Stimulated activated CD4-positive, alpha-beta T cell treated with anti-CD3 and anti-CD28 coated beads, TNF-alpha, amount 100 ng/mL, for 1 hour (primary cell): ENCODE measurements around the gene THTPA.
A peak's percentile ranks its signal among the peaks of the same experiment; 100 is the strongest.

Experiments
- DNase-seq, 3 donors: peaks; one replicate each; pipeline ENCODE4 v3.0.0-alpha.2; 2020; ENCODE audit warnings: low read depth in 3 of 3, low spot score in 1 of 3

THTPA gene

GRCh38 chr14:23550812-23551265, 5.2 kb upstream of the THTPA start:
- DNase-seq = no peak

DNA sequence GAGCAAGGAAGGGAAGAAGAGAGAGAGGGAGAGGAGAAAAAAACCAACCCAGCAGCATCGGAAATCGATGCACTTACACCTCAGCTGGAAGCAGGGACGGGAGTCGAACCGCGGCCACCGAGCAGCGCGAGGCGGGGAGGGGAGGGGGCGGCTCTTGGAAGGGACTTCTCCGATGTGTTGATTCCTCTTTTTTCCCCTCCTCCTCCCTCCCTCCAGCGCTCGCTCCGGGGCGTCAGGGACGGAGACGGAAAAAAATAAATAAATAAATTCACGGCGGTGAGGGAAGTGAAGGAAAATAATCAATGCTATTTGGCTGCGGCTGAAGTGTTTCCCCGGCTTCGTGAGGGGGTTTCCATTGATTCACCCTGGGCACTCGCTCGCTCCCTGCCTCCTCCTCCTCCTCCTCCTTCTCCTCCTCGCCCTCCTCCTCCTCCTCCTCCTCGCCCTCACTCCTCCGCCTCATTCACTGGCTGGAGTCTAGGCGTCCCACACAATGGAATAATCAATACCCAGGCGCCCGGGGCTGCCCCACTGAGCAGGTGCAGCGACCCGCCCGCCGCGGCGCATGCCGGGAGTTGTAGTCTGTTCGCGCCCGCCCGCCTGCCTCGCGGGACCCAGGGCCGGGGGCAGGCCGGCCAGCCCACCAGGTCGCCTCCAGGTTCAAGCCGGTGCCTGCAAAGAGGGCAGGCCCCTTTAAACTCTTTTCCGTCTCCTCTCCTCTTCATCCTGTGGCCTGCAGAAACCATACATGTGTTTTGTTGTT, 4.6 kb upstream of the THTPA start, which contains the start of gene ZFHX2:
TSS of gene ZFHX2 (minus strand) at position 500 of the 763 bp plus-strand sequence. CDS start 16,440 bp downstream, outside the sequence.
- peak; percentile 46 to 74 (median 50) for DNase-seq

DNA sequence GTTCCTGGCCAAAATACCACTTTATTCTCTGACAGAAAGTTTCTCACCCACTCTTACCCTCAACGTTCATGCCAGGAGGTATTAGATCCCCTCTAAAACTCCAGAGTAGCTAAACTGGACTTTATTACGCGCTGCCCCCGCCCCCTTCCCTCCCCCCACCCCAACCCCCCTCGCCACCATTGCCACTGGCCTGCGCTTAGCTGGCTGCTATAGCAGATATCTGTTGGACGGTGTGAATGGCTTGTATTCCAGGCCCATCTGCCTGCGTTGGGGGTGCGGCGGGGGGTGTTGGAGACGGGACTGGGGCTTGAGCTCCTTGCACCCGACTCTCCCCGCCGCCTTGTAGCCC, 564 bp upstream of the THTPA start:
- DNase-seq = no peak

GRCh38 chr14:23556700-23557440, 799 bp downstream of the THTPA start:
- DNase-seq = no peak

GRCh38 chr14:23557521-23557920, 1.4 kb downstream of the THTPA start:
- no peak for DNase-seq

DNA sequence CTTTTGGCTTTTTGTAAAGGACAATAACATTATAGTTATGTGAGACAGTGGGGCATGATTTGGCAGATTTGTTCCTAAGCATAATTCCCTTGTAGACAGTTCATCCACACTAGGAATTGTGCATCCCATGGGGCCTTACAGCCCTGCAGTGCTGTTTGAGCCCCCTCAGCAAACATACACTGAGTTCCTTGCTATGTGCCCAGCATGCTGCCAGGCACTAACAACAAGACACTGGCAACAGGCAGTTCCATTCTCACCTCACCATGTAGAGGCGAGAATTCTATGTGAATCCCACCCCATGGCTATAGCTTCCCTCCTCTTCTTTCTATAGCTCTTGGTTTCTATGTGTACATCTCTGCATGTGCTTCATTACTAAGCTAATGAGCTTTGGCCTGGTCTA, 1.9 kb downstream of the THTPA start:
- DNase-seq = no peak

DNA sequence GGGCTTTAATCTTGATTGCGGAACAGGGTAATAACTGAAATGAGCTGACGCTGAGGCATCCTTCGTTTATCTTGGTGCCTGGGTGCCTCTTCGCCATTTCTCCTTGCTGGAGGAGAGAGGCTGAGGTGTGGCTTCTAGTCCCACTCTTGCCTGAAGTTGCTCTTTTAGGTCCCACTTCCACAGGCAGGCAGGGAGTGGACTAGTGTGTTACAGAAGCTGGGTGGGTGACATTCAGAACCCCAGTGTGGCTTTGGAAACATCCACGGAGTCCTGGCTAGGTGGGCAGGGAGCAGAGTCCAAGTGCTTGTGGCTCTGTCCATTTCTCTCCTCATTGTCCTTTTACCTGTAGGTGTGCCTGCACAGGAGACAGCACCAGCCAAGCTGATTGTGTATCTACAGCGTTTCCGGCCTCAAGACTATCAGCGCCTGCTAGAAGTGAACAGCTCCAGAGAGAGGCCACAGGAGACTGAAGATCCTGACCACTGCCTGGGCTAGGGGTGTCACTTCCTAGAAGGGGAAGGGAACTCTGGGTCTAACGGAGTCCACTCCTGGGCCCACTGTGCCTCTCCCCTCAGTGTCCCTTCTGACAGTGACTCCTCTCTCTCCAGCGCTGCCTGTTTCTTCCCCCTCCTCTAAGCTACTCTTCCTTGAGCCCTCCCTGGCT, 2.4 kb downstream of the THTPA start:
- no peak for DNase-seq

DNA sequence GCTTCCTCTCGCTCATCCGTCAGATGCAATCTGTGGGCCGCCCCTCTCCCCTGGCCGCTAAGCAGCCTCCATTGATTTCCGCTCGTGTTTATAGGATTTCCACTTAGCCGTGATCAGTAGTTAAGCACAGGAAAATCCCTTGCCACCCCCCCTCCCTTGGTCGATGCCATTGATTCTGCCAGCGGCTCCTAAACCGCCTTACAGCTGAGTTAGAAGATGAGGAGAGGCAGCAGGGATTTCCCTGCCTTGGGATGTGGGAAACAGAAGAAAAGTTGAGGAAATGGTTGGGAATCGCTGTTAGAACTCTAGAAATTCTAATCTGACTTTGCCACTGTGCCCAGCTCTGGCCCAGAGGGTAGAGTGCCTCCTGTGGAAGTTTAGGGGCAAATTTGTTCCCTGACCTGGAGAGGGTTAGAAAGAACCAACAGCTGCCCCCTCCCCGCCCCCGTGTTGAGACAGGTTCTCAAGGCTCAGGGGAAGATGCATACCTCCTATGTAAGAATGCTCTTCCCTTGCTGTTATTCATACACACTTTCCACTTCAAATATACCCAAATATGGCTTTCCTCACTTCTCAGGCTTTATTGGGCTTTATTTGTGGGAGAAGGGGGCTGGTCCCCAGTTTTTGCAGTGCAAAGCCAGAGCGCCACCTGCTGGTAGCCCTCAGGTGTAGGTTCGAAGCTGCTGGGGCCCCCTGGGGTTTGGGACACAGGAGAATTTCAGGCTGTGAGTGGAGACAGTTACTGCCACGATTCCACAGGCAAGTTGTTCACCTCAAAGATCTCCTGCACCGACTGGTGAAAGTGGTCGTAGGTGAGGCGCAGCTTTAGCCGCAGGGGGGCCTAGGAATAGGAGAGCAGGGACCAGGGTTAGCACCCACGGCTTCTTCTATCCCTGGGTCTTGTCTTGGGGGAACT, 3.2 kb downstream of the THTPA start:
- DNase-seq = peak; percentile 19 to 61 (median 38)

DNA sequence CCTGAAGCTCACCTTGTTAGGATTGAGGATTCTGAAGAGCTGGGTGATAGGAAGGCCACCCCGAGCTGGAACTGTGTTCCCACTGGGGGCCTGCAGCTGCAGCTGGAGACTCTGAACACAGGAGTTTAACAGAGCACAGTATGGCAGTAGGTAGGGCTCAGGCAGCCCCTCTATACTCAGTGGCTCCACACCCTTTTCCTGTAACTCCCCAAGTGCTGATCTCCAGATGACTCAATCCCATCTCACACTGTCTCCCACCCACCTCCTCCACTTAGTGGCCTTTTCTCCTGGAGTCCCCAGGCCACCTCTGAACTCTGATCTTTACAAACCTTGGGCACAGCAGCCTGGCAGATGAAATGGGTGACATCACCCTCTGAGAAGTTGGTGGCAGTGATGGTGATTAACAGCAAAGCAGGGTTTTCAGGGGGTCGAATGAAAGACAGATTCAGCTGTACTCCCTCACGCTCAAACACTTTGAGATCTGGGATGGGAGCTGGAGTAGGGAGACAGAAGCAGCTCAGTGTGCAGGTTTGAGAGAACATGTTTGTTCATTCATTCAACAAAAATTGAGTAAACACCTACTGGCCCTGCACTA, 4.0 kb downstream of the THTPA start:
- DNase-seq = no peak

DNA sequence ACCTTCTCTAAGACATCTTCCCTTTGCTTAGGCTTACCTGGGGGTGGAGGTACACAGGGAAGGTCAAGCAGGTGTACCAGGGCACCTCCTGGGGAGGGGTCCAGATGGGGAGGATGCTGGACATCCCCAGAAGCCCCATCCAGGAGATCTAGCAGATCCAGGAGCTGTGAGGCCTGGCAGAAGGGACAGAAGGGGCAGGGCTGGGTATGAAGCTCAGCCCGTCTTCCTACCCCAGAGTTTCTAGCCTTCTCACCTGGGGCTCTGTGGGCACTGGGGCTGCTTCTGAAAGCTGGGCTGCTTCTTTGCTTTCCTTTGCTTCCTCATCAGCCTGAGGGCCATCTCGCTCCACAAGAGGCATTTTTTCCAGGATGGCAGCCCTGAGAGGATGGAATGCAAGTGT, 5.2 kb downstream of the THTPA start:
- no peak for DNase-seq

GRCh38 chr14:23561873-23562821, 6.1 kb downstream of the THTPA start:
- DNase-seq = no peak

DNA sequence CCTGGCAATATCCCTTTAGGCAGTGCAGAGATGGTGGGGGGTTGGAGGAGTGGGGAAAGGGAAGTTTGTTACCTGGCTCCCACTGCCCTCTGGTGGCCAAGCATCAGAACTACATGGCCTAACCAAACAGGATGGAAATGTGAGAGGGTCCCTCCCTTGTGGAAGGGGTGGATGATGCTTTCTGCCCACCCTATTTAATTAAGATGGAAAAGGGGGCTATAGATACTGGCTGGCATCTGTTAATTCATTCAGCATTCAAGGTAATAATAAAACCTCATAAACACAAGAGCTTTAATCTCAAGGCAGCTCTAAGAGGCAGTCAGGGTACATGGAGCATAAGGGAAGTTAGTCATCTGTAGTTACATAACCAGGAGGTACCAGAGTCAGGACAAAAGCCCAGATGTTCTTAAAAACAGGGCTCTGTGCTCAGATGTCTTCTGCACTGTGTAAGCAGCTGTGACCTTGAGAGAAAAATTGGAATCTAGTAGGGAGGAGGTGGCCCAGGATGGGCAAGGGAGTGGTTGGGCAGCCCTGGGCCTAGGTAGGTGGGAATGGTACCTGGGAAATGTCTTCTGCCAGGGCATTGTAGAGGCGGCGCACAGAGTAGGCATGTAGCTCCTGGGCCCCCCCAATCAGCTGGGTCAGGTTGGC, 6.9 kb downstream of the THTPA start:
- peak in 1 of 3 donors; percentile 39 for DNase-seq

GRCh38 chr14:23563473-23564180, 7.6 kb downstream of the THTPA start:
- DNase-seq = no peak

DNA sequence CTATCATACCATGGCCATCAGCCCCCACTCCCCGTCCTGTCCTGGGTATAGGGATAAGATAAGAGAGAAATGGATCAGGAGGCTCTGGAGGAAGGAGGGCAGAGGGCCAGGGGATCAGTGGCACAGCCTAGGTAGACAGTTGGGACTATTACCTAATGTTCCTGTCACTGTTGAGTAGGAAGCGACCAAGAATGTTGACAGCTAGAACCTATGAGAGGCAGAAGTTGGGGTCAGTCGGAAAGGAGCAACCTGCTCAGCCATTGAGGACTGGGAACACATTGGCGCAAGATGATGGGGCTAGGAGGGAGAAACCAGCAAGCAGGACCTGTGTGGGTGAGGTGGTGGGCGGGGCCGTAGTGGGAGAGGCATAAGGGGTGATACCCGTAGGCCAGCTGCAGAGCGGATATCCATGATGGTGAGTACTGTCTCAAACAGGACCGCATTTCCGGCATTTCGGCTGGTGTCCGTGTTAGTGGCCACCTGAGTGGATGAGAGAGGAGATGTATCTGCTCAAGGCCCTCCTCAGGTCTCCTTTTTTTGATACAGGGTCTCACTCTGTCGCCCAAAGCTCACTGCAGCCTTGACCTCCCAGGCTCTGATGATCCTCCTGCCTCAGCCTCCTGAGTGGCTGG, 8.2 kb downstream of the THTPA start:
- DNase-seq = no peak

DNA sequence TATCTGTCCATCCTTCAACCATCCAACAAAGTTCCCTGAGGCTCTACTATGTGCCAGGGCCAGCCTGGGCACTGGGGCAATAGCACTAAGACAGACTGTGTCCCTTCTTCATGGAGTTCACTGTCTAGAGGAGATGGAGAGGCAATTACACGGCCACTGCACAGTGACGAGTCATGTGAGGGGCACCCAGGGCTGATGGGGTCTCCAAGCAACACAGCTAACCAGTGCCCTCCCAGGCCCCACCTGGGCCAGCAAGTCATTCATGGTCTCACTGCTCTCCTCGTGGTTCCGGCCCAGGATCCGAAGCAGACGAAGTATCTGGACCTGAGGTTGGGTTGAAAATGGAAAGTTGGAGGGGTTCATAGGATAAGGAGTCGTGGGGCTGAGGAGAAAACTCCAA, 8.8 kb downstream of the THTPA start:
- DNase-seq = no peak

GRCh38 chr14:23565626-23566025, 9.6 kb downstream of the THTPA start:
- no peak for DNase-seq

DNA sequence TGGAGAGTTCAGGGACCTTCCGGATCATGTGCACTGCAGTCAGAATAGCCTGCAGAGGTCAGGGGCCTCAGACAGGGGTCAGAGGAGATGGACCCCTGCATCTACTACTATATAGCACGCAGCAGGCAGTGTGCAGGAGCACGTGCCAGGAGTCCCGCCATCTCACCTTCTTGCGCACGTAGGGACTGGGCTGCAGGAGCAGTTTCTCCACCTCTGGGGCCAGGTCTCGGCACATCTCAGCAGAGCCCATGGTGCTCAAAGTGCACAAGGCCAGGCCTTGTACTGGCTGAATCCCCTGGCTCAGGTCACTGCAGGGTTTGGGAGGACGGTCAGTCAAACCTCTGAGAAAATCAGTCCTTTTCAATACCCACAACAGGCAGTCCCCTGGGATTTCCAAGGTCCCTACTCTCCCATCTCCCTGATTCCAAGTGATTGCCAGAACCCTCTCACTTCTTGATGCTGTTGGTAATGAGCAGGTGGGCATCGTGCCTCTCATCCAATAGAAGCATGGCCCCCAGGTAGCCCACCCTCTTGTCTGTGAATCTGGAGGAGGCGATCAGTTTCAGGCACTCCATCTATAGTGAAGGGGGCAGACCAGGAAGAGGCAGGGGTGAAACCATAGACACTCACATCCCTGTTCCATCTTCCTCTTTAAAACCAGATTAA, 10.2 kb downstream of the THTPA start:
- no peak for DNase-seq
